LNCaP clone FGC (cell line): ENCODE data around the gene MAMLD1.

Experiments used
- DNase-seq: peaks from one replicate; pipeline ENCODE4 v3.0.0-alpha.2; 2011; ENCODE audit warnings: low read depth
- H3K4me3 ChIP-seq: 2 replicates; pipeline ENCODE4 v1.5.1; 2011; ENCODE audit warnings: mild to moderate bottlenecking, low read depth, low read length, control low read depth
- TF ChIP-seq, protein P1 (sequence below): IDR thresholded peaks from 2 replicates; pipeline ENCODE4 v1.5.1; 2012; ENCODE audit warnings: mild to moderate bottlenecking; ENCODE audit not compliant: control insufficient read depth, insufficient read depth; ENCODE audit errors: extremely low read depth

MAMLD1 gene

DNA sequence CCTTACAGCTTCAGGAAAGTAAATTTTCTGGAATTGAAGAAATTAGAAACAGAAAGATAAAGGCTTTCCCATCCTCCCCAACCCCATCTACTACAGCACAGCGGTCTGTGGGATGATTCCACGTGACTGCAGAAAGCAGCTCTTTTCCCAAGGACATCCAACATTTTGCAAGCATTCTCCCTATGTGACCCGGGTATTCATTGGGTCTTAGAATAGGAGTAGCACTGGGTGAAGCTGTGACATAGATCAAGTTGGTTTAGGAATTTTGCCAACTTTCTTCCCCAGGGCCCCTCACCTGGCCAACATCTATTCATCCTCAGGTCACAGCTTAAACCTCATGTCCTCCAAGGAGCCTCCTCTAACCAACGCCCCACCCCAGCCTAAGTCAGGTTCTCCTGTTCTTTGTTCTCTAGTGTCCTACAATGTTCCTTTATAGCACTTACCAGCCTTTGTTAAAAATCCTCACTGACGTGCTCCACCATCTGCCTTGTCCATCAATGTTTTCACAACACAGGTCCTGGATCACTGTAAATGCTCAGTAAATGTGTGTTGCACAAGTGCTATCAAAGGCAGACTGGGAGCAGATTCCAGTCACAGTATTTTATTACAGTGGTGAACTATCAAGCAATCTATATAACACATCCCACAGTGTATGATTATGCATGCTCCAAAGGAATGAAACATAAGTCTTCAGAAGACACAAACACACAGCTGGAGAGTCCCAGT lies 124.4 kb downstream of the MAMLD1 start:
- TF ChIP-seq, protein P1, sequence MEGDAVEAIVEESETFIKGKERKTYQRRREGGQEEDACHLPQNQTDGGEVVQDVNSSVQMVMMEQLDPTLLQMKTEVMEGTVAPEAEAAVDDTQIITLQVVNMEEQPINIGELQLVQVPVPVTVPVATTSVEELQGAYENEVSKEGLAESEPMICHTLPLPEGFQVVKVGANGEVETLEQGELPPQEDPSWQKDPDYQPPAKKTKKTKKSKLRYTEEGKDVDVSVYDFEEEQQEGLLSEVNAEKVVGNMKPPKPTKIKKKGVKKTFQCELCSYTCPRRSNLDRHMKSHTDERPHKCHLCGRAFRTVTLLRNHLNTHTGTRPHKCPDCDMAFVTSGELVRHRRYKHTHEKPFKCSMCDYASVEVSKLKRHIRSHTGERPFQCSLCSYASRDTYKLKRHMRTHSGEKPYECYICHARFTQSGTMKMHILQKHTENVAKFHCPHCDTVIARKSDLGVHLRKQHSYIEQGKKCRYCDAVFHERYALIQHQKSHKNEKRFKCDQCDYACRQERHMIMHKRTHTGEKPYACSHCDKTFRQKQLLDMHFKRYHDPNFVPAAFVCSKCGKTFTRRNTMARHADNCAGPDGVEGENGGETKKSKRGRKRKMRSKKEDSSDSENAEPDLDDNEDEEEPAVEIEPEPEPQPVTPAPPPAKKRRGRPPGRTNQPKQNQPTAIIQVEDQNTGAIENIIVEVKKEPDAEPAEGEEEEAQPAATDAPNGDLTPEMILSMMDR, result no peak
- no peak overlapping the region for H3K4me3 ChIP-seq
- no peak for DNase-seq

GRCh38 chrX:150489359-150490015 lies 126.4 kb downstream of the MAMLD1 start:
- no peak overlapping the region for H3K4me3 ChIP-seq
- TF ChIP-seq, protein P1, result no peak
- DNase-seq, result no peak

GRCh38 chrX:150495496-150495895 lies 132.4 kb downstream of the MAMLD1 start:
- DNase-seq, result no peak
- no peak overlapping the region for H3K4me3 ChIP-seq
- TF ChIP-seq, protein P1, result no peak

- no peak for DNase-seq
- TF ChIP-seq, protein P1, result no peak
- H3K4me3 ChIP-seq, result no peak overlapping the region
Observed at GRCh38 chrX:150499240-150499639, 136.1 kb downstream of the MAMLD1 start.

DNA sequence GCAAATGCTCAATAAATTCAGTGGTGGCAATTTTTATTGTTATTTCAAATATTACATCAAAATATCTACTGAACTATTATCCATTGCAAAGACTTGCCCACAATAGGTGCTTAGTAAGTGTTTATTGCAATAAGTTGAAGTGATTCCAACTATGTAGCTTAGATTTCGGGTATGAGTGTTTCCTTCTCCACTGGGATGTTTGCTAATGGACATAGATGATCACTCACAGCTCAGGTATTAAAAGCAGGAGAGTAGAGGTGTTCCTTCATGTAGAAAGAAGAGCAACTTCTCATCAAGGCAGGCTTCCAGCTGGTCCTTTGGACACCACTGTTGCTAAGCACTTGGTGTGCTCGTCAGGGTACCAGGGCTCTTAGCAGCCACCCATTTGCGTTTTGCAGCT lies 139.0 kb downstream of the MAMLD1 start:
- no peak for DNase-seq
- no peak overlapping the region for H3K4me3 ChIP-seq
- TF ChIP-seq, protein P1, result no peak

DNA sequence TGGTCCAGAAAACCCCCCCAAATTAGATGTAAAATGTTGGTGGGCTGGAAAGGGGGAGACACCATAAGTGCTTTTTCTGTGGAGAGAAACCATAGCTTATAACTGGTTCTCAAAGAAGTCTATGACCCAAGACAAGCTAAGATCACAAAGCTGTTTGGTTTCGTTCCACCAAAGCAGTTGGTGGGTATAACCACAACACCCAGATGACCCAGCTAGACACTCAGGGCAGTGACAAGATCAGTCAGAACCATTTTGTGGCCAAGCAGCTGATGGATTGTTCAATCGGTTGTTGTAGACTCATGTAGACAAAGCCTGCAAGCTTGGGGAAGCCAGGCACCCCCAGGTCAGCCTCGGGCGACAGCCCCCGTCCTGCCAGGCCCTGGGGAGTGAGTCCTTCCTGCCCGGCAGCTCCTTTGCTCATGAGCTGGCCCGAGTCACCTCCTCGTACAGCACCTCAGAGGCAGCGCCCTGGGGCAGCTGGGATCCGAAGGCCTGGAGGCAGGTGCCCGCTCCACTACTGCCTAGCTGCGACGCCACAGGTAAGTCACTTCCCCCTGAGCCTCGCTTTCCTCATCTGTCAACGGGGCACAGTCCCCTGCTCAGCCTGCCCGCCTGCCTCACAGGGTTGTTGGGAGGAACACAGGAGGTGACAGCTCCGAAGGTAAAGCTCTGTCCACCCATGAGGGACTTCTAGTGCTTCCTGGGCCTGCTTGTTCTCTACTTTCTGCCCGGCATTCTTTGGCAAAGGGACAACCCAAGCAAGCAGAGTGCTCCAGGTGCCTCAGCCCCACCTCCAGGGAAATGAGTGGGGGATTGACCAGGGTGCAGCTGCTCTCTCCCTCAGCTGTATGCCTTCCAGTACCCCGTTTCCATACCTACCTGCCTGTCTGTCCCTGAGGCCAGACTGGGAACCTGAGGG lies 140.1 kb downstream of the MAMLD1 start:
- TF ChIP-seq, protein P1, result no peak
- H3K4me3 ChIP-seq, result no peak overlapping the region
- DNase-seq, result no peak
